Esophagus muscularis mucosa (tissue), 3 donors: Measurements from ENCODE around the gene HS1BP3.

ENCODE experiments used
- POLR2A ChIP-seq: fragments of 450-650 bp; IDR thresholded peaks from one replicate; pipeline ENCODE4 v1.6.1; 2017; ENCODE audit warnings: antibody characterized with exemption, moderate library complexity, mild to moderate bottlenecking, low read depth
- TF ChIP-seq, protein P1 (sequence below), 3 experiments: fragments of 200-600 bp in 2 of 3; fragments of 450-650 bp in 1 of 3; sonication (generic) in 2 of 3; IDR thresholded peaks; one replicate each; pipeline ENCODE4 v1.5.1; 2017 to 2019; ENCODE audit warnings: antibody characterized with exemption in 3 of 3, mild to moderate bottlenecking in 2 of 3, moderate library complexity in 1 of 3

DNA sequence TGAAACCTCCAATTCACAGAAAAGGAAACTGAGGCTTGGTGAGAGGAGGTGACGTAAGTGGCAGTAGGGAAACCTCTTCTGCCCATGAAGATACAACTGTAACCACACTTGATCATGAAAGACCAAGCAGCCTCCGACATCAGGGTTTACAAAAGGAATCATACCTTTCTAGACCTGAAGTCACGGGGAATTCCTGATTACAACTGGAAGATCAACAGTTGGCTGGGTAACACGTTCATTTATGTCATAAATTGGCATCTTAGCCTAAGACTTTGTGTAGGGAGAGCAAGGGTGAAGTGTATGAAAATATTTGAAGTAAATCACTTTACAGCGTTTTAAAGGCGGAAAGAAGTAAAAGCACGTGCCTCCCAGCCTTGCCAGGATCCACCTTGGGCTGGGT, 922 bp downstream of the HS1BP3 start:
- TF ChIP-seq, protein P1, sequence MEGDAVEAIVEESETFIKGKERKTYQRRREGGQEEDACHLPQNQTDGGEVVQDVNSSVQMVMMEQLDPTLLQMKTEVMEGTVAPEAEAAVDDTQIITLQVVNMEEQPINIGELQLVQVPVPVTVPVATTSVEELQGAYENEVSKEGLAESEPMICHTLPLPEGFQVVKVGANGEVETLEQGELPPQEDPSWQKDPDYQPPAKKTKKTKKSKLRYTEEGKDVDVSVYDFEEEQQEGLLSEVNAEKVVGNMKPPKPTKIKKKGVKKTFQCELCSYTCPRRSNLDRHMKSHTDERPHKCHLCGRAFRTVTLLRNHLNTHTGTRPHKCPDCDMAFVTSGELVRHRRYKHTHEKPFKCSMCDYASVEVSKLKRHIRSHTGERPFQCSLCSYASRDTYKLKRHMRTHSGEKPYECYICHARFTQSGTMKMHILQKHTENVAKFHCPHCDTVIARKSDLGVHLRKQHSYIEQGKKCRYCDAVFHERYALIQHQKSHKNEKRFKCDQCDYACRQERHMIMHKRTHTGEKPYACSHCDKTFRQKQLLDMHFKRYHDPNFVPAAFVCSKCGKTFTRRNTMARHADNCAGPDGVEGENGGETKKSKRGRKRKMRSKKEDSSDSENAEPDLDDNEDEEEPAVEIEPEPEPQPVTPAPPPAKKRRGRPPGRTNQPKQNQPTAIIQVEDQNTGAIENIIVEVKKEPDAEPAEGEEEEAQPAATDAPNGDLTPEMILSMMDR (IDR thresholded peaks at IDR 0.05): no peak
- TF ChIP-seq POLR2A: no peak
